HL-60 (cell line): ENCODE data around the gene KCMF1.

Experiments
- DNase-seq, 2 experiments: peaks; one replicate each; pipeline ENCODE4 v3.0.0-alpha.2; 2010 to 2020; ENCODE audit warnings: low read depth in 1 of 2, low spot score in 1 of 2
- H3K27ac ChIP-seq: fragments of 250-450 bp; sonication (Bioruptor Pico); replicated peaks from 2 replicates; pipeline ENCODE4 v1.5.1; 2020; ENCODE audit warnings: mild to moderate bottlenecking, moderate library complexity
- H3K27me3 ChIP-seq: fragments of 250-450 bp; sonication (Bioruptor Pico); 2 replicates; pipeline ENCODE4 v1.5.1; 2021; ENCODE audit warnings: mild to moderate bottlenecking, moderate library complexity; ENCODE audit not compliant: insufficient read depth, poor library complexity, severe bottlenecking
- H3K4me3 ChIP-seq: replicated peaks from 2 replicates; pipeline ENCODE4 v1.5.1; 2011; ENCODE audit warnings: mild to moderate bottlenecking, control low read depth, low read length; ENCODE audit not compliant: insufficient read depth
- CTCF ChIP-seq: IDR thresholded peaks from one replicate; pipeline ENCODE4 v1.5.1; 2011; ENCODE audit warnings: low read length, control low read depth, inconsistent platforms; ENCODE audit not compliant: insufficient read depth
- GABPA ChIP-seq: IDR thresholded peaks from 2 replicates; pipeline ENCODE4 v1.6.1; 2012; ENCODE audit warnings: low read depth
- POLR2AphosphoS5 ChIP-seq: IDR thresholded peaks from 2 replicates; pipeline ENCODE4 v1.6.1; 2012; ENCODE audit warnings: low read depth
- REST ChIP-seq: IDR thresholded peaks from 2 replicates; pipeline ENCODE4 v1.6.1; 2012; ENCODE audit warnings: low read depth; ENCODE audit not compliant: insufficient replicate concordance
- SPI1 ChIP-seq: IDR thresholded peaks from 2 replicates; pipeline ENCODE4 v1.6.1; 2012; ENCODE audit warnings: low read depth, mild to moderate bottlenecking, borderline replicate concordance

Gene KCMF1

GRCh38 chr2:85104228-85104627, 133.3 kb downstream of the KCMF1 start:
- H3K4me3 ChIP-seq, result no peak overlapping the region
- no peak overlapping the region for H3K27ac ChIP-seq
- TF ChIP-seq POLR2AphosphoS5, result no peak
- no peak for TF ChIP-seq CTCF
- TF ChIP-seq REST, result no peak
- no peak for TF ChIP-seq GABPA
- TF ChIP-seq SPI1, result 0 out of 2 replicates have a peak, but pooled peaks have one; percentile 9
- H3K27me3 ChIP-seq, result no peaks in the 10 kb centered on the region
- no peak for DNase-seq

GRCh38 chr2:85106489-85107180, 135.7 kb downstream of the KCMF1 start:
- no peak for DNase-seq
- H3K27ac ChIP-seq, result no peak overlapping the region
- no peak for TF ChIP-seq POLR2AphosphoS5
- no peaks in the 10 kb centered on the region for H3K27me3 ChIP-seq
- no peak overlapping the region for H3K4me3 ChIP-seq
